Measurements from ENCODE around the gene KIAA0753.

- TF ChIP-seq, protein P1, sequence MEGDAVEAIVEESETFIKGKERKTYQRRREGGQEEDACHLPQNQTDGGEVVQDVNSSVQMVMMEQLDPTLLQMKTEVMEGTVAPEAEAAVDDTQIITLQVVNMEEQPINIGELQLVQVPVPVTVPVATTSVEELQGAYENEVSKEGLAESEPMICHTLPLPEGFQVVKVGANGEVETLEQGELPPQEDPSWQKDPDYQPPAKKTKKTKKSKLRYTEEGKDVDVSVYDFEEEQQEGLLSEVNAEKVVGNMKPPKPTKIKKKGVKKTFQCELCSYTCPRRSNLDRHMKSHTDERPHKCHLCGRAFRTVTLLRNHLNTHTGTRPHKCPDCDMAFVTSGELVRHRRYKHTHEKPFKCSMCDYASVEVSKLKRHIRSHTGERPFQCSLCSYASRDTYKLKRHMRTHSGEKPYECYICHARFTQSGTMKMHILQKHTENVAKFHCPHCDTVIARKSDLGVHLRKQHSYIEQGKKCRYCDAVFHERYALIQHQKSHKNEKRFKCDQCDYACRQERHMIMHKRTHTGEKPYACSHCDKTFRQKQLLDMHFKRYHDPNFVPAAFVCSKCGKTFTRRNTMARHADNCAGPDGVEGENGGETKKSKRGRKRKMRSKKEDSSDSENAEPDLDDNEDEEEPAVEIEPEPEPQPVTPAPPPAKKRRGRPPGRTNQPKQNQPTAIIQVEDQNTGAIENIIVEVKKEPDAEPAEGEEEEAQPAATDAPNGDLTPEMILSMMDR (IDR thresholded peaks at IDR 0.05): no peak
- TF ChIP-seq EP300 (IDR thresholded peaks at IDR 0.05) (no peak), POLR2AphosphoS5 (IDR thresholded peaks at IDR 0.05) (no peak)
Observed at GRCh38 chr17:6611231-6611630, 29.3 kb downstream of the KIAA0753 start.
